Keratinocyte (primary cell): ENCODE results near the gene GSDMA. TPM values are rescaled to one million over a fixed set of nuclear protein-coding genes. Genes with fewer than 3 reads are reported as not detected.
"Not testable (repeated sequence)": the region's sequence is repeated elsewhere in the genome, so short reads cannot be mapped to it uniquely, and the experiment has no call there.

ENCODE experiments used
- DNase-seq: peaks from one replicate; pipeline ENCODE4 v3.0.0-alpha.2; 2011; ENCODE audit warnings: low read depth, missing footprints, low spot score
- FAIRE-seq: peaks from 2 replicates; lab custom pipeline; 2011; peaks lifted over from hg19 to GRCh38; lab: Jason Lieb, UNC
- H2AFZ ChIP-seq: 2 replicates; pipeline ENCODE4 v1.6.0; 2012; ENCODE audit warnings: low read length, control low read depth, inconsistent platforms; ENCODE audit not compliant: control insufficient read depth
- H3K27ac ChIP-seq: 2 replicates; pipeline ENCODE4 v1.5.1; 2011; ENCODE audit warnings: low read length; ENCODE audit not compliant: control insufficient read depth, insufficient read depth
- H3K27me3 ChIP-seq: 3 replicates; pipeline ENCODE4 v1.6.0; 2011; ENCODE audit warnings: low read length; ENCODE audit not compliant: control insufficient read depth, insufficient read depth; ENCODE audit errors: extremely low read depth
- H3K36me3 ChIP-seq, 2 experiments: 2 replicates in 1 of 2; 3 replicates in 1 of 2; pipeline ENCODE4 v1.5.1; 2011; ENCODE audit warnings: low read length in 2 of 2, mild to moderate bottlenecking in 1 of 2; ENCODE audit not compliant: control insufficient read depth in 2 of 2, insufficient read depth in 2 of 2; ENCODE audit errors: extremely low read depth in 1 of 2
- H3K4me1 ChIP-seq: 3 replicates; pipeline ENCODE4 v1.5.1; 2011; ENCODE audit warnings: low read length; ENCODE audit not compliant: control insufficient read depth, insufficient read depth; ENCODE audit errors: extremely low read depth
- H3K4me2 ChIP-seq: 3 replicates; pipeline ENCODE4 v1.6.0; 2011; ENCODE audit warnings: low read depth, low read length; ENCODE audit not compliant: control insufficient read depth, insufficient read depth; ENCODE audit errors: extremely low read depth
- H3K4me3 ChIP-seq, 3 experiments: fragments of 200-600 bp in 1 of 3; sonication (generic) in 1 of 3; 2 replicates in 2 of 3; 3 replicates in 1 of 3; pipeline ENCODE4 v1.5.1; 2011 to 2016; ENCODE audit warnings: low read length in 3 of 3, mild to moderate bottlenecking in 3 of 3, control low read depth in 2 of 3, inconsistent platforms in 1 of 3, low read depth in 1 of 3, mixed read lengths in 1 of 3, mixed run types in 1 of 3, moderate library complexity in 1 of 3; ENCODE audit not compliant: control insufficient read depth in 2 of 3, insufficient read depth in 2 of 3; ENCODE audit errors: extremely low read depth in 1 of 3
- H3K79me2 ChIP-seq: 2 replicates; pipeline ENCODE4 v1.6.0; 2012; ENCODE audit warnings: low read length; ENCODE audit not compliant: control insufficient read depth, insufficient read depth
- H3K9ac ChIP-seq: 3 replicates; pipeline ENCODE4 v1.6.0; 2011; ENCODE audit warnings: low read length; ENCODE audit not compliant: control insufficient read depth, insufficient read depth; ENCODE audit errors: extremely low read depth
- H3K9me1 ChIP-seq: 3 replicates; pipeline ENCODE4 v1.6.0; 2011; ENCODE audit warnings: low read length; ENCODE audit not compliant: control insufficient read depth, insufficient read depth; ENCODE audit errors: extremely low read depth
- H3K9me3 ChIP-seq: 2 replicates; pipeline ENCODE4 v1.5.1; 2012; ENCODE audit warnings: low read depth, low read length; ENCODE audit not compliant: control insufficient read depth
- H4K20me1 ChIP-seq: 3 replicates; pipeline ENCODE4 v1.6.0; 2011; ENCODE audit warnings: low read length; ENCODE audit not compliant: control insufficient read depth, insufficient read depth; ENCODE audit errors: extremely low read depth
- CTCF ChIP-seq, 3 experiments: IDR thresholded peaks in 1 of 3; conservative IDR thresholded peaks in 1 of 3; optimal IDR thresholded peaks in 1 of 3; 2 replicates in 2 of 3; 3 replicates in 1 of 3; pipeline versions ENCODE3 to v1.5.1; 2011; ENCODE audit warnings: low read length in 3 of 3, mild to moderate bottlenecking in 3 of 3, moderate library complexity in 2 of 3, control low read depth in 1 of 3, inconsistent platforms in 1 of 3; ENCODE audit not compliant: insufficient read depth in 2 of 3; ENCODE audit errors: extremely low read depth in 1 of 3
- EZH2 ChIP-seq: IDR thresholded peaks from one replicate; pipeline ENCODE4 v1.6.1; 2012; ENCODE audit warnings: inconsistent platforms, mild to moderate bottlenecking, low read length, moderate library complexity
- dilution Hi-C: fragments of 300-500 bp; cut with MboI; formaldehyde crosslinking; loops from one replicate; pipeline ENCODE4 v1.7.0; 2020; ENCODE audit warnings: low sequenced_read_pairs; ENCODE audit not compliant: extremely low pct_ligation_motif_present
- polyA plus RNA-seq, 5 experiments: library from polyadenylated mRNA; depleted of rRNA in 3 of 5; stranded (reverse) in 3 of 5; stranded (forward) in 1 of 5; unstranded in 1 of 5; fragments of >200 nt; gene quantifications; 1 replicate in 1 of 5; 2 replicates in 3 of 5; 3 replicates in 1 of 5; pipeline versions ENCODE4 v1.2.1 to v1.2.3, GENCODE V29; 2011 to 2012; ENCODE audit warnings: missing spikeins in 2 of 5, low read depth in 1 of 5, low replicate concordance in 1 of 5

The GSDMA gene
- polyA plus RNA-seq, 1 donor (not counting 4 experiments of a cell fraction or from before 2014, with no cell fraction given): 5.0 TPM

- H3K4me1 ChIP-seq: no peaks in the 10 kb centered on the region
- no peaks in the 10 kb centered on the region for H3K36me3 ChIP-seq
- DNase-seq: no peak
- H3K9ac ChIP-seq: no peak overlapping the region
- no peak overlapping the region for H3K27ac ChIP-seq
- FAIRE-seq: no peak
- no peak overlapping the region for H3K4me3 ChIP-seq
- H3K9me1 ChIP-seq: no peaks in the 10 kb centered on the region
- dilution Hi-C loops: no loop called here
- H4K20me1 ChIP-seq: no peaks in the 10 kb centered on the region
- no peak for TF ChIP-seq EZH2
- no peak for TF ChIP-seq CTCF (optimal IDR thresholded peaks at IDR 0.05 in 1 of 3, IDR thresholded peaks at IDR 0.05 in 1 of 3, conservative IDR thresholded peaks at IDR 0.05 in 1 of 3; ENCODE audit: extremely low read depth in 1 of 3, insufficient read depth in 2 of 3, low read length in 3 of 3)
- no peaks in the 10 kb centered on the region for H3K9me3 ChIP-seq
- no peaks in the 10 kb centered on the region for H3K27me3 ChIP-seq
- no peaks in the 10 kb centered on the region for H3K79me2 ChIP-seq
- no peak overlapping the region for H2AFZ ChIP-seq
- H3K4me2 ChIP-seq: no peak overlapping the region
These were observed 41.9 kb downstream of the GSDMA start for GRCh38 chr17:40004712-40005111.

GRCh38 chr17:40005520-40005919 is 42.7 kb downstream of the GSDMA start:
- no peak overlapping the region for H3K9ac ChIP-seq

GRCh38 chr17:40010946-40011500 is 48.2 kb downstream of the GSDMA start:
- H3K4me3 ChIP-seq, H3K9me1 ChIP-seq, H3K79me2 ChIP-seq, H3K9me3 ChIP-seq, H3K27me3 ChIP-seq, FAIRE-seq, H3K9ac ChIP-seq, dilution Hi-C loops, H3K36me3 ChIP-seq, H4K20me1 ChIP-seq, DNase-seq, H2AFZ ChIP-seq, H3K4me2 ChIP-seq, H3K27ac ChIP-seq: not testable (repeated sequence)
- peaks cover 31% of the 10 kb centered on the region for H3K4me1 ChIP-seq

More at GRCh38 chr17:40005520-40005919, 42.7 kb downstream of the GSDMA start:
- dilution Hi-C loops: no loop called here
- peaks cover 3% of the 10 kb centered on the region for H3K4me1 ChIP-seq
- H4K20me1 ChIP-seq: no peaks in the 10 kb centered on the region
- no peaks in the 10 kb centered on the region for H3K9me1 ChIP-seq
- no peak for DNase-seq
- H3K79me2 ChIP-seq: no peaks in the 10 kb centered on the region
- no peak overlapping the region for H2AFZ ChIP-seq
- no peaks in the 10 kb centered on the region for H3K9me3 ChIP-seq
- no peak overlapping the region for H3K27ac ChIP-seq
- no peak overlapping the region for H3K4me2 ChIP-seq
- TF ChIP-seq CTCF (optimal IDR thresholded peaks at IDR 0.05 in 1 of 3, IDR thresholded peaks at IDR 0.05 in 1 of 3, conservative IDR thresholded peaks at IDR 0.05 in 1 of 3; ENCODE audit: extremely low read depth in 1 of 3, insufficient read depth in 2 of 3, low read length in 3 of 3) (no peak), EZH2 (no peak)
- H3K4me3 ChIP-seq: no peak overlapping the region
- H3K36me3 ChIP-seq: no peaks in the 10 kb centered on the region
- no peaks in the 10 kb centered on the region for H3K27me3 ChIP-seq
- FAIRE-seq: no peak

- not testable (repeated sequence) for FAIRE-seq
These were observed 49.3 kb downstream of the GSDMA start for GRCh38 chr17:40012017-40012647.

More at GRCh38 chr17:40012017-40012647, 49.3 kb downstream of the GSDMA start:
- H3K4me2 ChIP-seq, H3K9ac ChIP-seq, H3K79me2 ChIP-seq, H2AFZ ChIP-seq, H4K20me1 ChIP-seq, H3K9me3 ChIP-seq, H3K27ac ChIP-seq, H3K9me1 ChIP-seq, H3K36me3 ChIP-seq, H3K27me3 ChIP-seq, dilution Hi-C loops, H3K4me3 ChIP-seq, DNase-seq: not testable (repeated sequence)
- H3K4me1 ChIP-seq: peaks cover 31% of the 10 kb centered on the region
